NCI-H82 treated with DMSO at 0.1 percent for 48 hours (cell line): ENCODE data around the gene DYNC1I2.
"Not testable (repeated sequence)": the region's sequence is repeated elsewhere in the genome, so short reads cannot be mapped to it uniquely, and the experiment has no call there.

Experiments used
- DNase-seq: peaks from one replicate; lab custom pipeline; 2025; ENCODE audit not compliant: unreplicated experiment; lab: John Stamatoyannopoulos, UW

Gene DYNC1I2

GRCh38 chr2:171771463-171771862 lies 84.2 kb downstream of the DYNC1I2 start:
- no peak for DNase-seq

- no peak for DNase-seq
Measured at GRCh38 chr2:171772373-171772772, 85.1 kb downstream of the DYNC1I2 start.

DNA sequence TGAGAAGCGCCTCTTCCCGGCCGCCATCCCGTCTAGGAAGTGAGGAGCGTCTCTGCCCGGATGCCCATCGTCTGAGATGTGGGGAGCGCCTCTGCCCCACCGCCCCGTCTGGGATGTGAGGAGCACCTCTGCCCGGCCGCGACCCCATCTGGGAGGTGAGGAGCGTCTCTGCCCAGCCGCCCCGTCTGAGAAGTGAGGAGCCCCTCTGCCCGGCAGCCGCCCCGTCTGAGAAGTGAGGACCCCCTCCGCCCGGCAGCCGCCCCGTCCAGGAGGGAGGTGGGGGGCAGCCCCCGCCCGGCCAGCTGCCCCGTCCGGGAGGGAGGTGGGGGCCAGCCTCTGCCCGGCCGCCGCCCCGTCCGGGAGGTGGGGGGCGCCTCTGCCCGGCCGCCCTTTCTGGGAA lies 87.3 kb downstream of the DYNC1I2 start:
- not testable (repeated sequence) for DNase-seq

GRCh38 chr2:171778515-171778914 lies 91.2 kb downstream of the DYNC1I2 start:
- DNase-seq, result no peak

GRCh38 chr2:171785450-171785849 lies 98.2 kb downstream of the DYNC1I2 start:
- no peak for DNase-seq

- no peak for DNase-seq
Measured at GRCh38 chr2:171787333-171788072, 100.2 kb downstream of the DYNC1I2 start.

DNA sequence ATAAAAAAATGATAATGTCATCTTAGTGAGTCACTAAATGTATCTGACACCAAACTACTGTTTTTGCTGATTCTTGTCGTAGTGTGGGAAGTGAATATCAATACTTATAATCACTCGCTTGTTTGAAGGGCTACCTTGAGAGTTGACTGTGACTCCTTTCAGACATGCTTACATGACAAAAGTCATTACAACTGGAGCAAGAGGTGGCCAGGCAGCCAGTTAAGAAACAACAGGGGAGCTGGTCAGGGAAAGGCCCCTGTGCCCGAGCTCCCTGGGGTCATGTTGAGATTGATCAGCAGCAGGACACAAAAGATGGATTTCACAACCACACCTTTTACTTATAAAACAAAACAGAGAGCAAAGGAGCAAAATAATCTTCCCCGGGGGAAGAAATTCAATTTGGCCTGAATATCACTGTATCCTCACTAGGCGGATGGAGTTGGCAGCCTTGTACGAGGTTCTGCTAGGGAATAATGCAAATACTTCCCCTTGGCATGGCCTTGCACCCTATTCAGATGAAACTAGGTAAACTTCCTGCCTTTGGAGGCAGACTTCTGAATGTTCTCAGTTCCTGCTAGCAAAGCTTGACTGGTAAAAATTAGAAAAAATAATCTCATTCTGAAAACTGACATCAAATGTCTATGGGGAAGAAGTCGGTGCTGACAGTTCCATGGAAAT lies 101.2 kb downstream of the DYNC1I2 start:
- no peak for DNase-seq

- no peak for DNase-seq
Measured at GRCh38 chr2:171789956-171790355, 102.7 kb downstream of the DYNC1I2 start.

DNA sequence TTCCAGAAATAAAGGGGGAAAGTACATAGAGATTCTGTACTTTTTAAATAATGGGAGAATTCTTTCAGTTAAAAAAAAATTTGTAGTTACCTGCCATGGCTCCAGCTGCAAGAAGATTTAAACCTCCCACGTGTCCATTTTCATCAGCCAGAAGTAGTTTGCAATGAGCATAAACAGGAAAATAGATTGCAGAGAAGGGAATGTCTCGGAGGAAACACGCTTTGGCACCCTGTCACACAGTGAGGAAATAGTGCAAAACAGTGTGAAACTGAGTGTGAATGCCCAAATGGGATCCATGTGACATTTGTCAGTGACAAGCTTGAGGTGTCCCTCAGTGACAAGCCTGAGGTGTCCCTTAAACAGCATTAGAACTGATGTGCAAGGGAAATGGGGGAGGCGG lies 104.1 kb downstream of the DYNC1I2 start:
- no peak for DNase-seq

GRCh38 chr2:171792157-171792556 lies 104.9 kb downstream of the DYNC1I2 start:
- no peak for DNase-seq

GRCh38 chr2:171792886-171793580 lies 105.8 kb downstream of the DYNC1I2 start:
- DNase-seq, result no peak

GRCh38 chr2:171793691-171794678 lies 106.7 kb downstream of the DYNC1I2 start:
- DNase-seq, result no peak

DNA sequence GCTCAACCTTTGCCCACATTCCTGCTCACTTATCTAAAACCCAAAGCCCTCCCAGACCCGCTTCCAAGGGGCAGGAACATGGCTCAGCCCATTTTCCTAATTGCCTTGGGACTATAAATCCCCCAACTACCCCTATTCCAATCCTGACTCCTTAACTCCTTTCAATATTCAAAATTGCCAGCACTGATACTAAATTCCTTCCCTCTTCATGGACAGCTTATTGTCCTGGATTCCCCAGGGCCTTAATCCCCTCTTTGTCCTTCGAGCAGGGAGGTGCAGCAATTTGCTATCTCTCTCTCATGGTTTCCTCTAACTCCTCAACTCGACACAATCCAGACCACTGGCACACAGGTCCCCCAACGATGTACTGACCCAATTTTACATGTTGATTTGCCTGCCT lies 107.6 kb downstream of the DYNC1I2 start:
- peak; percentile 17 for DNase-seq
